Fibroblast of pulmonary artery (primary cell): ENCODE results near the gene TRIM25.

ENCODE experiments used
- DNase-seq: peaks from one replicate; pipeline ENCODE4 v3.0.0-alpha.2; 2010; ENCODE audit warnings: low read depth
- H3K4me3 ChIP-seq: replicated peaks from 2 replicates; pipeline ENCODE4 v1.5.1; 2011; ENCODE audit warnings: low read depth, mild to moderate bottlenecking, control low read depth, low read length, moderate library complexity
- TF ChIP-seq, protein P1 (sequence below): IDR thresholded peaks from 2 replicates; pipeline ENCODE4 v1.5.1; 2011; ENCODE audit warnings: mild to moderate bottlenecking, control low read depth, low read length, inconsistent platforms; ENCODE audit errors: missing control alignments

TRIM25 gene

DNA sequence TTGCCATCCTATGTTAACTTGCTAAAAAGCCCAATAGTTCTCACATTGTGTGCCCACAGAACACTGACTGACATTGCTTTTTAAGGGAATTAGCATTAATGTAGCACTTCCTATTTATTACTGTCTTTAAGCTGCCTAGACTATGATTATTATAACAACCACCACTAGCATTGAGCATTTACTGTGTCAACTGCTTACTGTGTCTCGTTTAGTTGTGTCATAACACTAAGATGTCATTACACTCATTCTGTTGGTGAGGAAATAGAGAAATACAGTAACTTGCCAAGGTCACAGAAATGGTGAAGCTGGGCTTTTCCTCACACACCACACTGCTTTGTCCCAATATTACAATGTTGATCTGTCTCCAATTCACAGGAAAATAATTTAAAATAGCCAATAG, 30.2 kb downstream of the TRIM25 start:
- no peak overlapping the region for H3K4me3 ChIP-seq
- DNase-seq = no peak
- TF ChIP-seq, protein P1, sequence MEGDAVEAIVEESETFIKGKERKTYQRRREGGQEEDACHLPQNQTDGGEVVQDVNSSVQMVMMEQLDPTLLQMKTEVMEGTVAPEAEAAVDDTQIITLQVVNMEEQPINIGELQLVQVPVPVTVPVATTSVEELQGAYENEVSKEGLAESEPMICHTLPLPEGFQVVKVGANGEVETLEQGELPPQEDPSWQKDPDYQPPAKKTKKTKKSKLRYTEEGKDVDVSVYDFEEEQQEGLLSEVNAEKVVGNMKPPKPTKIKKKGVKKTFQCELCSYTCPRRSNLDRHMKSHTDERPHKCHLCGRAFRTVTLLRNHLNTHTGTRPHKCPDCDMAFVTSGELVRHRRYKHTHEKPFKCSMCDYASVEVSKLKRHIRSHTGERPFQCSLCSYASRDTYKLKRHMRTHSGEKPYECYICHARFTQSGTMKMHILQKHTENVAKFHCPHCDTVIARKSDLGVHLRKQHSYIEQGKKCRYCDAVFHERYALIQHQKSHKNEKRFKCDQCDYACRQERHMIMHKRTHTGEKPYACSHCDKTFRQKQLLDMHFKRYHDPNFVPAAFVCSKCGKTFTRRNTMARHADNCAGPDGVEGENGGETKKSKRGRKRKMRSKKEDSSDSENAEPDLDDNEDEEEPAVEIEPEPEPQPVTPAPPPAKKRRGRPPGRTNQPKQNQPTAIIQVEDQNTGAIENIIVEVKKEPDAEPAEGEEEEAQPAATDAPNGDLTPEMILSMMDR = no peak

DNA sequence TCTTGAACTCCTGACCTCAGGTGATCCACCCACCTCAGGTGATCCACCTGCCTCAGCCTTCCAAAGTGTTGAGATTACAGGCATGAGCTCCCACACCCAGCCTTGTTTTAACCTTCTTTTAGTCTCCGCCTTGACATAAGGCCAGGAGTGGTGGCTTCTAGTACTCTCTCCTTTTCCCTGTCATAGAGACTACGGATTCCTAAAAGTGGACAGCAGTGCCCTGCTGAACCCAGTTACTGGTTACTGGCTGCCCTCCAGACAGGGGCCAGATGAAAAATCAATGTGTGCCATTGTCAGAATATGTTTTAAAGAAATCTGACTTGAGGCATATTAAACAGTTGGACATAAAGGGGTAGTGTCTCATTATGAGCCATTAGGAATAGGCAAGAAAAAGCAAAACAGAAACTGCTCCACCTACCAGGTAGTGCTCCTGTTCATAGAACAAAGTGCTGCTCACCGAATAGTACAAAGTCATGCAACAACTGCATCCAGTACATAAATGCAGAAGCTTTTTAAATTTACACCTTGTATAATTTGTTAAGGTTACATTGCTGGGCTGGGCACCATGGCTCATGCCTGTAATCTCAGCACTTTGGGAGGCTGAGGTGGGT, 32.1 kb downstream of the TRIM25 start:
- DNase-seq = no peak
- no peak overlapping the region for H3K4me3 ChIP-seq
- TF ChIP-seq, protein P1 = no peak

DNA sequence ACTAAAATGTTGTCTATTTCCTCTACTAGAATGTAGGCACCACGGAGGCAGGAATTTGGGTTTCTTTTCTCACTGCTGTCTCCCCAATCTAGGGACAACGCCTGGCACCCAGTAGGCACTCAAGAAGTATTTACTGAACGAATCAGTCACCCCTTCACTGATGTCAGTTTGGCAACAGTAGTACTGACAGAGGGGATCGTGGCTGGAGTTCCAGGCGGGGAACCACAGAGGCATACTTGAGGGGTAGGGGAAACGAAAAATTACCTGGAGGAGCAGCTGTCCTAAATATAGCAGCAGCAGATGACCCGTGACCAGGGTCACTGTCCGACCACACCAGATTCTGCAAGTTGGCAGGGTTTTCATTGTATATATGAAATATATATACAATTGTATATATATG, 33.3 kb downstream of the TRIM25 start:
- TF ChIP-seq, protein P1 = no peak
- H3K4me3 ChIP-seq = no peak overlapping the region

DNA sequence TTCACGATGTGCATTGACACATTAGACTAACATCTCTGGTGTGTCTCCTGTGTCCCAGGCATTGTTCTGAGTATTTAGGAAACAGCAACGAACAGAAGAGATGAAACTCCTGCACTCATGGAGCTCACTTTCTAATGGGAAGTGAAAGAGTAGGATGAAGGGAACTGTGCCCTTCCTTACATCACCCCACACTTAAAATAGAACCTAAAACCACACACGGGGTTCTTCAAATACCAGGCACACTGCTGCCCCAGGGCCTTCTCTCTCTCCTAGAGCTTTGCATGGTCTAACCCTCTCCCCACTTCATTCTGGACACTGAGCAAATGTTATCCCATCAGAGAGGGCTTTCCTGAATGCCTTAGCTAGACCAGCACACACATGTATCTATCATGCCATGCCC, 33.7 kb downstream of the TRIM25 start:
- no peak overlapping the region for H3K4me3 ChIP-seq
- no peak for DNase-seq
- TF ChIP-seq, protein P1 = no peak

More for the DNA sequence above, 33.3 kb downstream of the TRIM25 start:
- DNase-seq = no peak

DNA sequence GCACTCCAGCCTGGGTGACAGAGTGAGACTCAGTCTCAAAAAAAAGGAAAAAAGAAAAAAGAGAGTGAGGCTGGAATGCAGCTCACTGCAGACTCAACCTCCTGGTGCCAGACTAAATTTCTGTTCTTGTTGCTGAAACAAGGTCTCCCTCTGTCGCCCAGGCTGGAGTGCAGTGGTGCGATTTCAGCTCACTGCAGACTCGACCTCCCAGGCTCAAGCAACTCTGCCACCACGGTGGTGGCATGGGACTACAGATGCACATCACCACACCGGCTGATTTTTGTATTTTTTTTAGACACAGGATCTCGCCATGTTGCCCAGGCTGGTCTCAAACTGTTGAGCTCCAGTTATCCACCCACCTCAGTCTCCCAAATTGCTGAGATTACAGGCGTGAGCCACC, 34.6 kb downstream of the TRIM25 start:
- TF ChIP-seq, protein P1 = no peak
- no peak for DNase-seq
- H3K4me3 ChIP-seq = no peak overlapping the region

DNA sequence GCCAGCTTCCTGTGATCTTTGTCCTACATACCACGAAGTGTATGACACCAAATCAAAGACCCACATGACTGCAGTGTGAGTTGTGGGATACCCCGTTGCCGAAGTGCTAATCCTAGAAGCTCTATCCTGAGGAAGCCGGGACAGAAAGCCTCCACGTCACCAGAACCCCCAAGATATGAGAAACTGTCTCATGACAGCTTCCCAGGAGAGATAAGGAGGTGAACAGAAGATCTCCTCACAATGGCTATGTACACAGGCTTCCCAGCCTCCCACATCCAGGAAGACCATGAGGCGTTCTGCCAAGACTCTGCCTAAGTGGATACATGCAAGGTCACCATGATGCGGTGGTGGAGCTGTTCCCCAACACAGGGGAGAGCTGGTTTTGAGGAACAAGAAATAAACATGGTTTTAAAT, 37.1 kb downstream of the TRIM25 start:
- no peak overlapping the region for H3K4me3 ChIP-seq
- DNase-seq = peak; percentile 93
- TF ChIP-seq, protein P1 = peak; percentile 6

DNA sequence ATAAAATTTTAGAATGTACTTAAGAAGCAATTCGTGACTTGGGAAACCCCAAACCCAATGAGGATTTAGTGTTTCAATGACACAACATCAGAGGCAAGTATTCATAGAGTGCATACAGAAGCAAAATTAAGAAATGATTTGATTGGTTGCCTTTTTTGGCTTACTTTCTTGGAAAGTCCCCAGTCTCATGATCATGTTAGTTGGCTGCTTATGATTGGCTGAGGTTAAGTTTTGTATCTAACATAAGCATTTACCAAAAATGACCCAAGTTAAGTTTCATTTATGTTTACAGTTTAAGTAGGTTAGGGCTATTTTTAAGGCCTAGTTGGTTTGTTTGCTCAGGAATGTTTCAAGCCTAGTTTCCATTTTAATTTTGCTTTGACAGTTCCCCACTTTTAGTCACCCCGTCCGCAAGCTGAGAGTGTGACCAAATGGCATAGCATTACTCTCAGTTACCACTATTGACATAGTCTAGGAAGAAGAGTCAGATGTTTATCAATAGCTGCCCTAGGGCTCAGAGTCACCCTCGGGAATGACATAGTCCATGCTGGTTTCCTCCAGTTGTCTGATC, 43.7 kb downstream of the TRIM25 start:
- no peak overlapping the region for H3K4me3 ChIP-seq
- no peak for DNase-seq
- TF ChIP-seq, protein P1 = no peak
